GF-D8 (cell line): ENCODE results near the gene WNK2.
"Not testable (repeated sequence)": the region's sequence is repeated elsewhere in the genome, so short reads cannot be mapped to it uniquely, and the experiment has no call there.

Experiments used
- DNase-seq: peaks from one replicate; lab custom pipeline; 2025; lab: John Stamatoyannopoulos, UW

Gene WNK2

GRCh38 chr9:93307468-93308157, 123.7 kb downstream of the WNK2 start:
- no peak for DNase-seq

GRCh38 chr9:93308158-93308602, 124.2 kb downstream of the WNK2 start:
- DNase-seq, result no peak

- DNase-seq, result no peak
These were observed 124.7 kb downstream of the WNK2 start for GRCh38 chr9:93308676-93309075.

- no peak for DNase-seq
These were observed 126.0 kb downstream of the WNK2 start for GRCh38 chr9:93309889-93310425.

GRCh38 chr9:93315118-93315517, 131.2 kb downstream of the WNK2 start:
- no peak for DNase-seq

- no peak for DNase-seq
These were observed 132.0 kb downstream of the WNK2 start for GRCh38 chr9:93315960-93316359.

- no peak for DNase-seq
These were observed 133.0 kb downstream of the WNK2 start for GRCh38 chr9:93316726-93317494.

- DNase-seq, result no peak
These were observed 133.7 kb downstream of the WNK2 start for GRCh38 chr9:93317495-93318094.

GRCh38 chr9:93318480-93318879, 134.5 kb downstream of the WNK2 start:
- no peak for DNase-seq

- no peak for DNase-seq
These were observed 135.5 kb downstream of the WNK2 start for GRCh38 chr9:93319301-93319991.

GRCh38 chr9:93319992-93320500, 136.1 kb downstream of the WNK2 start:
- DNase-seq, result no peak

GRCh38 chr9:93320591-93321219, 136.8 kb downstream of the WNK2 start:
- DNase-seq, result no peak

GRCh38 chr9:93321220-93321610, 137.3 kb downstream of the WNK2 start:
- DNase-seq, result no peak

- not testable (repeated sequence) for DNase-seq
These were observed 139.6 kb downstream of the WNK2 start for GRCh38 chr9:93323446-93323954.

- no peak for DNase-seq
These were observed 140.4 kb downstream of the WNK2 start for GRCh38 chr9:93324191-93324834.

GRCh38 chr9:93325307-93326035, 141.5 kb downstream of the WNK2 start:
- DNase-seq, result no peak

GRCh38 chr9:93326056-93326455, 142.1 kb downstream of the WNK2 start:
- DNase-seq, result no peak

- DNase-seq, result no peak
These were observed 142.7 kb downstream of the WNK2 start for GRCh38 chr9:93326654-93327053.

GRCh38 chr9:93329629-93330280, 145.8 kb downstream of the WNK2 start:
- no peak for DNase-seq

GRCh38 chr9:93332317-93332716, 148.4 kb downstream of the WNK2 start:
- no peak for DNase-seq
